Neural progenitor cell (in vitro differentiated cells): Measurements from ENCODE around the gene ADCY1.

ENCODE experiments used
- EZH2 ChIP-seq: fragments of 200-600 bp; sonication (generic); IDR thresholded peaks from 2 replicates; pipeline ENCODE4 v1.6.1; 2017; ENCODE audit warnings: antibody characterized with exemption, mild to moderate bottlenecking, moderate library complexity
- EZH2phosphoT487 ChIP-seq: fragments of 200-600 bp; sonication (generic); IDR thresholded peaks from 2 replicates; pipeline ENCODE4 v1.6.1; 2017; ENCODE audit warnings: antibody characterized with exemption
- TF ChIP-seq, protein P1 (sequence below): fragments of 200-600 bp; sonication (generic); IDR thresholded peaks from 2 replicates; pipeline ENCODE4 v1.5.1; 2017; ENCODE audit warnings: antibody characterized with exemption, mild to moderate bottlenecking

DNA sequence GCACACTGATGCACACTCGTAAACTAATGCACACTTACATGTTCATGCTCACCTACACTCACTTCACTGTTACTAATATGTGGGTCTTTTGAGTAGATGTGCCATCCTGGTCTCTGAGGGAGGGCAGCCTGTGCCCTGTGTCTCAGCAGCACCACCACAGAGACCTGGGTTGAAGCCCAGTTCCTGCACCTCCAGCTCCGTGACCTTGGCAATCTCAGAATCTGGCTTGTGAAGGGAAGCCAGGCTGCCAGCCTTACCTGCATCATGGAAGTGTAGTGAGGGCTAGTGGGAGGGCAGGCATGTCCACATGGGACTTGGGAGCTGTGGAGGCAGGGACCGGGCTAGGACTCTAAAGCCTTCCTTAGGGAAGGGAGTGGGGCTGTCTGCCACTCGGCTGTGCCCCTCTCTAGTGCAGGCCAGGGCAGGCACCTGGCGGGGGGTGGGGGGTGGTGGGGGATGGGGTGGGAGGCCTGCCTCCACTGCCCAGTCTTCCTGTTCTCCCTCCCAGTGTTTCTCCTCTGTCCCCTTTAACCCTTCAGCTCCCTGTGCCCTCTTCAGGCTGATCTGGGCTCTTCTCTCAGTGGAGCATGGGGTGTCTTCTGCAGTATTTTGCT, 8.1 kb downstream of the ADCY1 start:
- TF ChIP-seq EZH2 (no peak), EZH2phosphoT487 (no peak)
- TF ChIP-seq, protein P1, sequence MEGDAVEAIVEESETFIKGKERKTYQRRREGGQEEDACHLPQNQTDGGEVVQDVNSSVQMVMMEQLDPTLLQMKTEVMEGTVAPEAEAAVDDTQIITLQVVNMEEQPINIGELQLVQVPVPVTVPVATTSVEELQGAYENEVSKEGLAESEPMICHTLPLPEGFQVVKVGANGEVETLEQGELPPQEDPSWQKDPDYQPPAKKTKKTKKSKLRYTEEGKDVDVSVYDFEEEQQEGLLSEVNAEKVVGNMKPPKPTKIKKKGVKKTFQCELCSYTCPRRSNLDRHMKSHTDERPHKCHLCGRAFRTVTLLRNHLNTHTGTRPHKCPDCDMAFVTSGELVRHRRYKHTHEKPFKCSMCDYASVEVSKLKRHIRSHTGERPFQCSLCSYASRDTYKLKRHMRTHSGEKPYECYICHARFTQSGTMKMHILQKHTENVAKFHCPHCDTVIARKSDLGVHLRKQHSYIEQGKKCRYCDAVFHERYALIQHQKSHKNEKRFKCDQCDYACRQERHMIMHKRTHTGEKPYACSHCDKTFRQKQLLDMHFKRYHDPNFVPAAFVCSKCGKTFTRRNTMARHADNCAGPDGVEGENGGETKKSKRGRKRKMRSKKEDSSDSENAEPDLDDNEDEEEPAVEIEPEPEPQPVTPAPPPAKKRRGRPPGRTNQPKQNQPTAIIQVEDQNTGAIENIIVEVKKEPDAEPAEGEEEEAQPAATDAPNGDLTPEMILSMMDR: no peak
